ENCODE measurements around the gene MMP13. TPM values are rescaled to one million over a fixed set of nuclear protein-coding genes. Genes with fewer than 3 reads are reported as not detected.

Gene MMP13
- total and polyA plus RNA-seq, 2 donors (not counting 3 experiments of a cell fraction or from before 2014, with no cell fraction given): not detected

DNA sequence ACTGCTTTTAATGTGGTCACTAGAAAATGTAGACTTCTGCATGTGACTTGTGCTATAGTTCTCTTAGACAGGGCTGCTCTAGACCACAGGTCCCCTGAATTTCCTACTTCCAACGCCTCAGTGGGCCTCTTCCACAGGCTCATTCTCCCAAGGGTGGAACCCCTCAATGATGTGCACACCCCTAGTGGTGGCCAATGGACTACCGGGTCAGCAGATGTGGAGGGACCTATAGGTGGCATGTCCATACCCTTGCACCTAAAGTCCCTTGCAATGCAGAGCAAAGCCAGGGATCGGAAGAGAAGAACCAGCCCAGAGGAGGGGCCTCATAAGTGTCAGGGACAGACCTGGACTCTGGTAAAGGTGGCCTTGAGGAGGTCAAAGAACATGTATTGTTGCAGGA lies 20.0 kb downstream of the MMP13 start:
- Histone ChIP-seq H3K9me1 (replicated peaks; ENCODE audit: control insufficient read depth, extremely low read depth, insufficient read depth, low read length) (no peaks in the 10 kb centered on the region), H3K9me3 (replicated peaks; ENCODE audit: control insufficient read depth, insufficient read depth, low read length) (no peaks in the 10 kb centered on the region), H3K9ac (replicated peaks; ENCODE audit: extremely low read depth, insufficient read depth, low read length) (no peak overlapping the region), H3K36me3 (ENCODE audit: control insufficient read depth in 2 of 2, extremely low read depth in 1 of 2, insufficient read depth in 2 of 2, low read length in 2 of 2) (no peaks in the 10 kb centered on the region), H4K20me1 (replicated peaks; ENCODE audit: control insufficient read depth, extremely low read depth, insufficient read depth, low read length) (no peaks in the 10 kb centered on the region), H2AFZ (ENCODE audit: low read depth, low read length) (no peak overlapping the region), H3K4me3 (replicated peaks in 1 of 3; ENCODE audit: insufficient read depth in 1 of 3, low read depth in 1 of 3, low read length in 3 of 3) (no peak overlapping the region), H3K27ac (ENCODE audit: insufficient read depth, low read depth, low read length) (no peak overlapping the region), H3K4me1 (ENCODE audit: control insufficient read depth, extremely low read depth, insufficient read depth, low read length) (no peaks in the 10 kb centered on the region), H3K27me3 (ENCODE audit: control insufficient read depth in 2 of 2, insufficient read depth in 2 of 2, low read length in 2 of 2) (peaks cover 0 to 2% of the 10 kb centered on the region in 2 experiments), H3K79me2 (ENCODE audit: control insufficient read depth, insufficient read depth, low read length) (no peaks in the 10 kb centered on the region), H3K4me2 (ENCODE audit: insufficient read depth, low read length) (no peak overlapping the region)
- no TSS peak for BruUV-seq (replicated peaks)
- TF ChIP-seq MYC (IDR thresholded peaks at IDR 0.05; ENCODE audit: low read depth, low read length) (no peak), EZH2 (IDR thresholded peaks at IDR 0.05; ENCODE audit: borderline replicate concordance, low read depth, low read length, severe bottlenecking) (no peak), POLR2A (IDR thresholded peaks at IDR 0.05; ENCODE audit: low read depth, low read length) (no peak), GATA2 (IDR thresholded peaks at IDR 0.05; ENCODE audit: insufficient read depth, insufficient read length, low read depth, low read length) (no peak), FOS (IDR thresholded peaks at IDR 0.05; ENCODE audit: borderline replicate concordance, insufficient read depth, low read length) (no peak), POLR2AphosphoS5 (IDR thresholded peaks at IDR 0.05; ENCODE audit: insufficient read depth, low read depth, low read length) (no peak), MAX (IDR thresholded peaks at IDR 0.05; ENCODE audit: insufficient read depth, insufficient read length) (no peak), JUN (IDR thresholded peaks at IDR 0.05; ENCODE audit: borderline replicate concordance, insufficient read depth, insufficient read length, low read depth) (no peak), CTCF (IDR thresholded peaks at IDR 0.05; ENCODE audit: extremely low read depth in 1 of 2, insufficient read depth in 1 of 2, low read depth in 1 of 2, low read length in 2 of 2) (no peak)
- dilution Hi-C loops (cut with MboI; ENCODE audit: extremely low pct_ligation_motif_present, low sequenced_read_pairs): no loop called here
- FAIRE-seq (no peak), DNase-seq (ENCODE audit: low read depth, low spot score) (no peak)
- intact Hi-C loops (cut with micrococcal nuclease): no loop called here
- ChIA-PET POLR2A (no interaction called here), CTCF (interaction anchor here (1.1 to 3.6 kb wide), 2 partner anchors 9 to 21 kb away, joined by 3 to 19 read pairs; no protein-coding TSS in a partner anchor)

Data from endothelial cell of umbilical vein (primary cell).